ENCODE results near the gene INSYN2B. TPM values are rescaled to one million over a fixed set of nuclear protein-coding genes. Genes with fewer than 3 reads are reported as not detected.

The INSYN2B gene
- total and polyA plus RNA-seq, 7 donors = under 0.01 to 0.27 (median 0.10) TPM; not detected in 3

GRCh38 chr5:169832845-169833244, 147.4 kb downstream of the INSYN2B start:
- intact Hi-C loops (cut with DNase I) = no loop called here
- H3K27ac ChIP-seq = no peak overlapping the region

GRCh38 chr5:169832304-169832703, 148.0 kb downstream of the INSYN2B start:
- WGBS, 2 donors = 63 to 79% methylated on average over 3 of the region's 3 CpGs
- H3K4me3 ChIP-seq = no peak overlapping the region
- DNase-seq = no peak
- H3K27me3 ChIP-seq = no peaks in the 10 kb centered on the region
- H3K27ac ChIP-seq = no peak overlapping the region
- no peaks in the 10 kb centered on the region for H3K36me3 ChIP-seq
- TF ChIP-seq POLR2A (IDR thresholded peaks at IDR 0.05) = no peak
- no peak for TF ChIP-seq POLR2AphosphoS5 (IDR thresholded peaks at IDR 0.05)
- no peak for TF ChIP-seq EP300 (IDR thresholded peaks at IDR 0.05)
- no peak for TF ChIP-seq CTCF (IDR thresholded peaks at IDR 0.05)
- no peaks in the 10 kb centered on the region for H3K4me1 ChIP-seq
- intact Hi-C loops (cut with DNase I) = no loop called here
- H3K9me3 ChIP-seq = no peaks in the 10 kb centered on the region

More at GRCh38 chr5:169832845-169833244, 147.4 kb downstream of the INSYN2B start:
- Histone ChIP-seq H3K9me3 (no peaks in the 10 kb centered on the region), H3K27me3 (no peaks in the 10 kb centered on the region), H3K4me3 (no peak overlapping the region), H3K36me3 (no peaks in the 10 kb centered on the region), H3K4me1 (no peaks in the 10 kb centered on the region)
- no peak for DNase-seq
- TF ChIP-seq CTCF (IDR thresholded peaks at IDR 0.05) = no peak
- TF ChIP-seq EP300 (IDR thresholded peaks at IDR 0.05) = no peak
- no peak for TF ChIP-seq POLR2AphosphoS5 (IDR thresholded peaks at IDR 0.05)
- TF ChIP-seq POLR2A (IDR thresholded peaks at IDR 0.05) = no peak

GRCh38 chr5:169831331-169831730, 149.0 kb downstream of the INSYN2B start:
- intact Hi-C loops (cut with DNase I) = no loop called here
- Histone ChIP-seq H3K36me3 (no peaks in the 10 kb centered on the region), H3K4me1 (no peaks in the 10 kb centered on the region), H3K27me3 (no peaks in the 10 kb centered on the region), H3K9me3 (no peaks in the 10 kb centered on the region), H3K4me3 (no peak overlapping the region), H3K27ac (no peak overlapping the region)
- no peak for TF ChIP-seq EP300 (IDR thresholded peaks at IDR 0.05)
- DNase-seq = no peak
- WGBS, 2 donors = 3 to 60% methylated on average over 1 of the region's 1 CpG

GRCh38 chr5:169828385-169828784, 151.9 kb downstream of the INSYN2B start:
- no peak for DNase-seq
- intact Hi-C loops (cut with DNase I) = no loop called here
- no peak overlapping the region for H3K27ac ChIP-seq
- no peak for TF ChIP-seq CTCF (IDR thresholded peaks at IDR 0.05)
- TF ChIP-seq POLR2A (IDR thresholded peaks at IDR 0.05) = no peak
- TF ChIP-seq POLR2AphosphoS5 (IDR thresholded peaks at IDR 0.05) = no peak
- no peak for TF ChIP-seq EP300 (IDR thresholded peaks at IDR 0.05)
- no peaks in the 10 kb centered on the region for H3K36me3 ChIP-seq
- 74 to 86% methylated on average over 4 of the region's 4 CpGs for WGBS, 2 donors
- H3K4me3 ChIP-seq = no peak overlapping the region
- no peaks in the 10 kb centered on the region for H3K27me3 ChIP-seq
- no peaks in the 10 kb centered on the region for H3K4me1 ChIP-seq
- H3K9me3 ChIP-seq = no peaks in the 10 kb centered on the region

GRCh38 chr5:169827769-169828168, 152.5 kb downstream of the INSYN2B start:
- DNase-seq = no peak
- TF ChIP-seq POLR2A (IDR thresholded peaks at IDR 0.05) = no peak
- no peak for TF ChIP-seq CTCF (IDR thresholded peaks at IDR 0.05)
- TF ChIP-seq EP300 (IDR thresholded peaks at IDR 0.05) = no peak
- no peak for TF ChIP-seq POLR2AphosphoS5 (IDR thresholded peaks at IDR 0.05)
- Histone ChIP-seq H3K4me1 (no peaks in the 10 kb centered on the region), H3K27me3 (no peaks in the 10 kb centered on the region), H3K9me3 (no peaks in the 10 kb centered on the region), H3K36me3 (no peaks in the 10 kb centered on the region), H3K27ac (no peak overlapping the region), H3K4me3 (no peak overlapping the region)
- 70 to 90% methylated on average over 3 of the region's 3 CpGs for WGBS, 2 donors
- intact Hi-C loops (cut with DNase I) = no loop called here
